ENCODE measurements around the gene LENG1. TPM values are rescaled to one million over a fixed set of nuclear protein-coding genes. Genes with fewer than 3 reads are reported as not detected.

The LENG1 gene
- total RNA-seq, 1 donor: 4.7 TPM

DNA sequence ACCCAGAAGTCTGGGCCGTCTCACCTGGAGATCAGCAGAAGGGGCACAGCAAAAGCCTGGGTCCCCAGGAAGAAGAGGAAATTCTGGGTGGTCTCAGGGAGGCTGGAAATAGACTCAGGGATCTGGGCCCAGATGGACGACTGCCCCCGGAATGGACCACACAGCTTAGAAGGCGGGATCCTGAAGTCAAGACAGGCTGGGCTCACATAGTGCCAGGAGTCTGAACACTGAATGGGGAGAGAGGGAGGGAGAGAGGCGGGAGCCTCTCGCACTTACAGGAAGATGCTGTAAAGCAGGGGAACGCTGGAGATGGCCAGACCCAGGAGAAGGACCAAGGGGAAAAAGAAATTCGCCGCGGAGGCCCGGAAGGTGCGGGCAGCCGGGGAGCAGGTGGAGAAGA lies 1.3 kb upstream of the LENG1 start:
- no peaks in the 10 kb centered on the region for H3K9me3 ChIP-seq (ENCODE audit: low read depth, low read length)
- H2AFZ ChIP-seq (ENCODE audit: low read length): peak overlapping the region; percentile 95
- peaks cover 21% of the 10 kb centered on the region for H3K4me1 ChIP-seq (ENCODE audit: insufficient read depth, low read length)
- peaks cover 13% of the 10 kb centered on the region for H3K79me2 ChIP-seq (ENCODE audit: insufficient read depth, low read length)
- TF ChIP-seq, protein P1, sequence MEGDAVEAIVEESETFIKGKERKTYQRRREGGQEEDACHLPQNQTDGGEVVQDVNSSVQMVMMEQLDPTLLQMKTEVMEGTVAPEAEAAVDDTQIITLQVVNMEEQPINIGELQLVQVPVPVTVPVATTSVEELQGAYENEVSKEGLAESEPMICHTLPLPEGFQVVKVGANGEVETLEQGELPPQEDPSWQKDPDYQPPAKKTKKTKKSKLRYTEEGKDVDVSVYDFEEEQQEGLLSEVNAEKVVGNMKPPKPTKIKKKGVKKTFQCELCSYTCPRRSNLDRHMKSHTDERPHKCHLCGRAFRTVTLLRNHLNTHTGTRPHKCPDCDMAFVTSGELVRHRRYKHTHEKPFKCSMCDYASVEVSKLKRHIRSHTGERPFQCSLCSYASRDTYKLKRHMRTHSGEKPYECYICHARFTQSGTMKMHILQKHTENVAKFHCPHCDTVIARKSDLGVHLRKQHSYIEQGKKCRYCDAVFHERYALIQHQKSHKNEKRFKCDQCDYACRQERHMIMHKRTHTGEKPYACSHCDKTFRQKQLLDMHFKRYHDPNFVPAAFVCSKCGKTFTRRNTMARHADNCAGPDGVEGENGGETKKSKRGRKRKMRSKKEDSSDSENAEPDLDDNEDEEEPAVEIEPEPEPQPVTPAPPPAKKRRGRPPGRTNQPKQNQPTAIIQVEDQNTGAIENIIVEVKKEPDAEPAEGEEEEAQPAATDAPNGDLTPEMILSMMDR (IDR thresholded peaks at IDR 0.05; ENCODE audit: extremely low read depth, low read depth, low read length): no peak
- H3K4me3 ChIP-seq (ENCODE audit: insufficient read depth, low read length): peak overlapping the region; percentile 98
- peaks cover 22% of the 10 kb centered on the region for H3K36me3 ChIP-seq (ENCODE audit: insufficient read depth, low read length)
- peak overlapping the region; percentile 99 for H3K4me2 ChIP-seq (ENCODE audit: insufficient read depth, low read length)
- peaks cover 6% of the 10 kb centered on the region for H3K27me3 ChIP-seq (ENCODE audit: insufficient read depth, low read length)
- H3K27ac ChIP-seq (ENCODE audit: low read depth, low read length): peak overlapping the region; percentile 94
- no peak for DNase-seq (ENCODE audit: insufficient read length, low spot score, missing footprints)
- H4K20me1 ChIP-seq (ENCODE audit: insufficient read depth, low read length): no peaks in the 10 kb centered on the region

DNA sequence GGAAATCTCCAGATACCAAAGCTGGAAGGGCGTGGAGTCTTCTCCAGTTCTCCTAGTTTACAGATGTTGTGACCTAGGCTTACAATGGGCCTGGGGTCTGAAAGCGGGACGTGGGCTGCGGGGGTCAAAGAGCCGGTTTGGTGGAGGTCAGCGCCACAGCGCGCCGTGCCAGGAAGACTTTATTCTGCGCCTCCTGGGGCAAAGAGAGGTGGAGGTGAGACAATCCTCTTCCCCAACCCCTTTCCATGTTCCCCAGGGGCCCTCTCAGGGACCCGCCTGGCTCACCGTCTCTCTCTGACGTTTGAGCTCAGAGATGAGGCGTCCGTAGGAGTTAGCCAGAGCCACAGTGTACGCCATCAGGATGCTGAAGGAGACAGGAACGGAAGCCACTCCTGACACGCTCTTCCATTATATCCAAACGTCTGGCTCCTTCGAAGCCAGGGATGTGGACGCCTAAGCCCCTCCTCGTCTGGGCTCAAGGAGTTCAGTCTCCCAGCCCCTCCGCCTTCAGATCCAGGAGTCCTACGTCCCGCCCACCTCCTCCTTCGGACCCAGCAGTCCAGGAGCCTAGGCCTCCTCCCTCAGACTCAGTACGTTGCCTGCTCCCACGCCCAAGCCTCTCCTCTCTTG lies 776 bp upstream of the LENG1 start:
- H3K27ac ChIP-seq (ENCODE audit: low read depth, low read length): peak overlapping the region; percentile 94
- H2AFZ ChIP-seq (ENCODE audit: low read length): peak overlapping the region; percentile 95
- DNase-seq (ENCODE audit: insufficient read length, low spot score, missing footprints): no peak
- peaks cover 21% of the 10 kb centered on the region for H3K4me1 ChIP-seq (ENCODE audit: insufficient read depth, low read length)
- peaks cover 28% of the 10 kb centered on the region for H3K36me3 ChIP-seq (ENCODE audit: insufficient read depth, low read length)
- peak overlapping the region; percentile 98 for H3K4me3 ChIP-seq (ENCODE audit: insufficient read depth, low read length)
- H4K20me1 ChIP-seq (ENCODE audit: insufficient read depth, low read length): no peaks in the 10 kb centered on the region
- peaks cover 5% of the 10 kb centered on the region for H3K27me3 ChIP-seq (ENCODE audit: insufficient read depth, low read length)
- peaks cover 13% of the 10 kb centered on the region for H3K79me2 ChIP-seq (ENCODE audit: insufficient read depth, low read length)
- H3K4me2 ChIP-seq (ENCODE audit: insufficient read depth, low read length): peak overlapping the region; percentile 99
- TF ChIP-seq, protein P1 (IDR thresholded peaks at IDR 0.05; ENCODE audit: extremely low read depth, low read depth, low read length): no peak
- H3K9me3 ChIP-seq (ENCODE audit: low read depth, low read length): no peaks in the 10 kb centered on the region

DNA sequence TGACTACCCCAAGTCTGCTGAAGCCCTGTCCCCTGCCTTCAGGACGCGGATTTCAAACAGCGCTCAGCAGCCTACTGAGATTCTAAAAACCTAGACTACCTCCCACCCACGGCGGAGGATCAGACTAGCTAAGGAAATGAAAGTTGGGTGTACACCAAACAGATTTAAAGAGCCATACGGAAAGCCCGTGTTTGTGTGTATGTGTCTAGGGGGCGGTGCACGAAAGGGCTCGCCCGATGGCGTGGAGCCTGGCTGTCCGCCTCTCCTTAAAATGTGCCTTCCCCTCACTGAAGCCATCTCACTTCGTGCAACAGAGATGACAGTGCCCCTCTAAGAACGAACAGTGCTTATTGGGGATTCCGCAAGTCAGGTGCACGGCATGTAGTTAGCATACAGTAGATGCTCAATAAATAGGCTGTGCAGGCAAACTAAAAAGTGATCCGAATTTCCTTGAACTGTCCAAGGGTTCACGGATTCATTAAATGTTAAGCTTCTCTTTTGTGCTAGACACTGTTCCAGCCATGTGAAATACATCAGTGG lies 639 bp downstream of the LENG1 start:
- no peak for DNase-seq (ENCODE audit: insufficient read length, low spot score, missing footprints)
- Histone ChIP-seq H3K79me2 (ENCODE audit: insufficient read depth, low read length) (peaks cover 13% of the 10 kb centered on the region), H3K27me3 (ENCODE audit: insufficient read depth, low read length) (peaks cover 4% of the 10 kb centered on the region), H4K20me1 (ENCODE audit: insufficient read depth, low read length) (peaks cover 12% of the 10 kb centered on the region), H3K36me3 (ENCODE audit: insufficient read depth, low read length) (peaks cover 42% of the 10 kb centered on the region), H3K9me3 (ENCODE audit: low read depth, low read length) (no peaks in the 10 kb centered on the region), H3K4me1 (ENCODE audit: insufficient read depth, low read length) (peaks cover 33% of the 10 kb centered on the region), H2AFZ (ENCODE audit: low read length) (peak overlapping the region; percentile 93), H3K4me2 (ENCODE audit: insufficient read depth, low read length) (peak overlapping the region; percentile 99), H3K27ac (ENCODE audit: low read depth, low read length) (peak overlapping the region; percentile 98), H3K4me3 (ENCODE audit: insufficient read depth, low read length) (peak overlapping the region; percentile 98)
- TF ChIP-seq, protein P1 (IDR thresholded peaks at IDR 0.05; ENCODE audit: extremely low read depth, low read depth, low read length): no peak

DNA sequence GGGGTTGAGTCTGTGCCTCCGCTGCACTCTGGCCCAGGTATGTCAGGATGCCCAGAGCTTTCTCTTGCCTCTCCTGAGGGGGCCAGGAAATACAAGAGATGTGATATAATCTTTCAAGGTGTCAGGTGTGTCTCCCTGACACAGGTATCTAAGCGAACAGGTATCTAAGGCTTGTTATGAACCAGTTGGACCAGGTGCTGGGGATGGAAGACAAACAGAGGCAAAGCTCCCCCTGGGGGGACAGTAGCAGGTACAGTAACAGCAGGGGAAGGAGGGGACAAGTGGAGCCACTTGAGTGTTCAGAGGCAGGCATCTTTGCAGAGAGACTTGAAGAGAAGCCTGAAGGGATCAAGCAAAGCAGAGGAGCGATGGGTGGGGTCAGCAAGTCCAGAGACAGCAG lies 2.6 kb downstream of the LENG1 start:
- Histone ChIP-seq H3K36me3 (ENCODE audit: insufficient read depth, low read length) (peaks cover 59% of the 10 kb centered on the region), H3K27me3 (ENCODE audit: insufficient read depth, low read length) (no peaks in the 10 kb centered on the region), H3K4me2 (ENCODE audit: insufficient read depth, low read length) (no peak overlapping the region), H2AFZ (ENCODE audit: low read length) (no peak overlapping the region), H3K79me2 (ENCODE audit: insufficient read depth, low read length) (peaks cover 13% of the 10 kb centered on the region), H3K4me3 (ENCODE audit: insufficient read depth, low read length) (no peak overlapping the region), H3K27ac (ENCODE audit: low read depth, low read length) (no peak overlapping the region), H3K9me3 (ENCODE audit: low read depth, low read length) (no peaks in the 10 kb centered on the region), H4K20me1 (ENCODE audit: insufficient read depth, low read length) (peaks cover 16% of the 10 kb centered on the region), H3K4me1 (ENCODE audit: insufficient read depth, low read length) (peaks cover 43% of the 10 kb centered on the region)
- TF ChIP-seq, protein P1 (IDR thresholded peaks at IDR 0.05; ENCODE audit: extremely low read depth, low read depth, low read length): no peak
- DNase-seq (ENCODE audit: insufficient read length, low spot score, missing footprints): no peak
